K562 (cell line): ENCODE results near the gene CD6. TPM values are rescaled to one million over a fixed set of nuclear protein-coding genes. Genes with fewer than 3 reads are reported as not detected.

Experiments
- ATAC-seq: fragments of 200-7000 bp; cut with Tn5 transposase; 3 replicates; pipeline ENCODE4 v1.9.1; 2020; ENCODE audit warnings: moderate library complexity
- BruUV-seq: library from RNA; stranded (reverse); fragments of 400-500 nt; replicated peaks from 2 replicates; lab custom pipeline; 2021; lab: Mats Ljungman, UMichigan
- CTCF ChIA-PET: fragments of 300-600 bp; formaldehyde crosslinking; extraction: SDS; loops from one replicate; lab custom pipeline; 2021; ENCODE audit warnings: low intra/inter-chr PET ratio; lab: Yijun Ruan, JAX
- POLR2A ChIA-PET: fragments of 300-600, 350-650 bp; sonication (Branson Sonifier 250); formaldehyde crosslinking; extraction: SDS; loops from one replicate; lab custom pipeline; 2021; ENCODE audit warnings: antibody characterized with exemption, inconsistent platforms; lab: Yijun Ruan, JAX
- DNase-seq, 4 experiments: peaks; one replicate each; pipeline versions ENCODE4 v3.0.0 to v3.0.0-alpha.2; 2011 to 2018; ENCODE audit warnings: low spot score in 3 of 4, mixed read lengths in 3 of 4; ENCODE audit errors: extremely low read depth in 1 of 4
- FAIRE-seq: peaks from 2 replicates; lab custom pipeline; 2011; peaks lifted over from hg19 to GRCh38; lab: Jason Lieb, UNC
- H2AFZ ChIP-seq: 2 replicates; pipeline ENCODE4 v1.6.0; 2011; ENCODE audit warnings: low read depth, low read length, control low read depth, inconsistent platforms
- H3K27ac ChIP-seq: fragments of 200-600 bp; 3 replicates; pipeline ENCODE4 v1.8.0; 2011; ENCODE audit warnings: low read depth, mild to moderate bottlenecking, control low read depth, inconsistent platforms, low read length, moderate library complexity, mixed read lengths; ENCODE audit errors: extremely low read depth
- H3K27me3 ChIP-seq, 2 experiments: fragments of 300-600 bp in 1 of 2; 2 replicates in 1 of 2; 3 replicates in 1 of 2; pipeline versions ENCODE4 v1.6.0 to v1.8.0; 2011; ENCODE audit warnings: inconsistent platforms in 2 of 2, low read length in 2 of 2, mild to moderate bottlenecking in 1 of 2, mixed read lengths in 1 of 2, moderate library complexity in 1 of 2; ENCODE audit not compliant: control insufficient read depth in 2 of 2, insufficient read depth in 2 of 2
- H3K36me3 ChIP-seq: fragments of 300-600 bp; 3 replicates; pipeline ENCODE4 v1.8.0; 2011; ENCODE audit warnings: mild to moderate bottlenecking, low read length, inconsistent platforms; ENCODE audit not compliant: control insufficient read depth, insufficient read depth
- H3K4me1 ChIP-seq, 2 experiments: fragments of 200-600 bp in 1 of 2; replicated peaks in 1 of 2; 2 replicates in 1 of 2; 3 replicates in 1 of 2; pipeline versions ENCODE4 v1.5.1 to v1.8.0; 2011; ENCODE audit warnings: inconsistent platforms in 2 of 2, low read length in 2 of 2, mild to moderate bottlenecking in 1 of 2, mixed read lengths in 1 of 2, moderate library complexity in 1 of 2; ENCODE audit not compliant: control insufficient read depth in 2 of 2, insufficient read depth in 2 of 2
- H3K4me2 ChIP-seq: 2 replicates; pipeline ENCODE4 v1.6.1; 2011; ENCODE audit warnings: low read length, control low read depth, inconsistent platforms, mixed read lengths; ENCODE audit not compliant: insufficient read depth
- H3K4me3 ChIP-seq: fragments of 200-600 bp; sonication (generic), shearing (Covaris generic); 2 replicates; pipeline ENCODE4 v1.5.1; 2016; ENCODE audit warnings: control low read depth, inconsistent platforms
- H3K79me2 ChIP-seq: fragments of 200-600 bp; 3 replicates; pipeline ENCODE4 v1.8.0; 2011; ENCODE audit warnings: low read length, inconsistent platforms; ENCODE audit not compliant: control insufficient read depth, insufficient read depth
- H3K9ac ChIP-seq, 2 experiments: 2 replicates each; pipeline versions ENCODE4 v1.6.0 to v1.6.1; 2011; ENCODE audit warnings: low read depth in 2 of 2, low read length in 2 of 2, control low read depth in 1 of 2, inconsistent platforms in 1 of 2, mild to moderate bottlenecking in 1 of 2, mixed read lengths in 1 of 2; ENCODE audit not compliant: insufficient read depth in 1 of 2
- H3K9me1 ChIP-seq: one replicate; pipeline ENCODE4 v1.6.0; 2011; ENCODE audit warnings: inconsistent platforms, mild to moderate bottlenecking, low read length, moderate library complexity; ENCODE audit not compliant: control insufficient read depth, insufficient read depth
- H3K9me3 ChIP-seq: replicated peaks from 2 replicates; pipeline ENCODE4 v1.5.1; 2011; ENCODE audit warnings: low read depth, low read length, inconsistent platforms; ENCODE audit not compliant: control insufficient read depth, insufficient read depth
- H4K20me1 ChIP-seq: replicated peaks from 2 replicates; pipeline ENCODE4 v1.6.1; 2011; ENCODE audit warnings: low read length, inconsistent platforms, mixed read lengths; ENCODE audit not compliant: control insufficient read depth, insufficient read depth
- KLF10 ChIP-seq: fragments of 250-450 bp; sonication (Bioruptor Pico); IDR thresholded peaks from 2 replicates; pipeline ENCODE4 v1.6.1; 2021; ENCODE audit warnings: matching md5 sums
- KLF16 ChIP-seq: IDR thresholded peaks from 2 replicates; pipeline ENCODE4 v1.6.1; 2016; ENCODE audit warnings: antibody characterized with exemption
- MCM3 ChIP-seq: fragments of 450-650 bp; IDR thresholded peaks from 2 replicates; pipeline ENCODE4 v1.6.1; 2016
- SAFB ChIP-seq: fragments of 200-400 bp; formaldehyde crosslinking; IDR thresholded peaks from 2 replicates; pipeline ENCODE4 v1.6.1; 2017; ENCODE audit warnings: low read depth, low read length, borderline replicate concordance
- SIN3B ChIP-seq: fragments of 450-650 bp; IDR thresholded peaks from 2 replicates; pipeline ENCODE4 v1.6.1; 2017; ENCODE audit warnings: low read depth, mild to moderate bottlenecking, moderate library complexity
- TCF7 ChIP-seq: sonication (generic); IDR thresholded peaks from 2 replicates; pipeline ENCODE4 v1.6.1; 2016; ENCODE audit warnings: antibody characterized with exemption, borderline replicate concordance
- XRCC4 ChIP-seq: IDR thresholded peaks from one replicate; pipeline ENCODE4 v1.6.1; 2011; ENCODE audit not compliant: insufficient read depth, insufficient read length; ENCODE audit errors: extremely low read depth
- ZEB2 ChIP-seq: fragments of 450-650 bp; IDR thresholded peaks from 2 replicates; pipeline ENCODE4 v1.6.1; 2016
- ZNF23 ChIP-seq: fragments of 250-450 bp; sonication (Bioruptor Pico); IDR thresholded peaks from 2 replicates; pipeline ENCODE4 v1.4.0; 2020; ENCODE audit warnings: mild to moderate bottlenecking
- ZNF444 ChIP-seq: fragments of 250-450 bp; sonication (Bioruptor Pico); IDR thresholded peaks from 2 replicates; pipeline ENCODE4 v1.4.0; 2020; ENCODE audit warnings: mild to moderate bottlenecking, moderate library complexity
- WGBS: fragments of 100-300 bp; shearing (Covaris generic); methylation state at CpG from one replicate; pipeline ENCODE4 v1.1.6; 2016; ENCODE audit warnings: low coverage, mixed read lengths; ENCODE audit not compliant: insufficient coverage; ENCODE audit errors: missing lambda C conversion rate; 5-methylcytosine and 5-hydroxymethylcytosine counted together
- in situ Hi-C: fragments of 300-500 bp; cut with MboI; formaldehyde crosslinking; loops from 4 replicates; pipeline ENCODE4 v1.15.0; 2018; ENCODE audit warnings: inconsistent platforms, mixed read lengths
- intact Hi-C: fragments of 100-400 bp; cut with micrococcal nuclease; formaldehyde crosslinking; loops from 2 replicates; pipeline ENCODE4 v1.14.2; 2022
- polyA plus RNA-seq, 8 experiments: library from polyadenylated mRNA; depleted of rRNA in 4 of 8; stranded (reverse) in 5 of 8; unstranded in 3 of 8; fragments of >200 nt; fragmentation: Nextera tagmentation in 2 of 8; fragmentation: Illumina TruSeq in 1 of 8; extraction: Ambion mirVana in 2 of 8; extraction: Trizol in 1 of 8; gene quantifications; 2 replicates each; pipeline versions ENCODE4 v1.2.1 to v1.2.3, GENCODE V29; 2011 to 2014; ENCODE audit warnings: inconsistent platforms in 1 of 8, missing spikeins in 1 of 8
- total RNA-seq, 7 experiments: library from RNA; depleted of rRNA in 6 of 7; stranded (reverse); fragments of >200 nt in 6 of 7; fragmentation: Illumina TruSeq in 2 of 7; extraction: Trizol in 2 of 7; gene quantifications; 2 replicates each; pipeline versions ENCODE4 v1.2.1 to v1.2.3, GENCODE V29; 2011 to 2021; ENCODE audit warnings: low replicate concordance in 1 of 7
- TF ChIP-seq, protein P1 (sequence below): sonication (generic); formaldehyde crosslinking; IDR thresholded peaks from 2 replicates; pipeline ENCODE4 v1.8.1; 2022; ENCODE audit warnings: missing genetic modification reagents
- TF ChIP-seq, protein P2 (sequence below): fragments of 250-450 bp; sonication (Bioruptor Pico); IDR thresholded peaks from 2 replicates; pipeline ENCODE4 v1.4.0; 2020
- TF ChIP-seq, protein P3 (sequence below), 3 experiments: fragments of 200-800 bp in 1 of 3; sonication (Bioruptor generic) in 1 of 3; sonication (generic) in 1 of 3; formaldehyde crosslinking in 1 of 3; IDR thresholded peaks; 2 replicates each; pipeline versions ENCODE4 v1.6.1 to v1.8.0; 2016 to 2022; ENCODE audit warnings: mild to moderate bottlenecking in 2 of 3, missing compliant biosample characterization in 2 of 3, missing genetic modification characterization in 2 of 3, missing genetic modification reagents in 1 of 3

The CD6 gene
- total and polyA plus RNA-seq, 9 of the 15 experiments (the other 6 are each of a cell fraction or from before 2014, with no cell fraction given): 0.84 TPM; not detected in 8

DNA sequence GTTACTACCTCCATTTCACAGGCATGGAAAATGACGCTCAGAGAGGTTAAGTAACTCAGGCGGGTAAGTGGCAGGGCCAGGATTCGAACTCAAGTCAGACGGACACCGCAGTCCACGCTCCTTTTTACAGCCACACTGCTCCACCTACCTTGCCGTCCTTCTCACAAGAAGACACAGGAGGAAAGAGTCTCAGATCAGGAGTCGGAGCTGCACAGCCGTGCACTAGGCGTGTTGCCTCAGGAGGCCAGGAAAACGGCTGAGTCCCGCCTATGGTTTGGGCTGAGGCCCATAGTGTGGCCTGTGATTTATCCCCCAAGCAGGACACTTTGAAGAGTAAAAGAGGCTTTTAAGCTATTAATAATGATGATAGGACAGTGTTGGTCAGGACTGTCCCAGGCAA lies 86.1 kb downstream of the CD6 start:
- ATAC-seq: no peak
- WGBS: 3% methylated on average over 12 of the region's 12 CpGs
- no peaks in the 10 kb centered on the region for H3K36me3 ChIP-seq
- no peak for DNase-seq
- no TSS peak for BruUV-seq
- CTCF ChIA-PET: no interaction called here
- POLR2A ChIA-PET: interaction anchor here (0.8 kb wide), 1 partner anchor 13 kb away, joined by 3 read pairs; no protein-coding TSS in a partner anchor
- no peak for FAIRE-seq
- no peak overlapping the region for H3K9ac ChIP-seq
- TF ChIP-seq KLF16: no peak
- TF ChIP-seq, protein P1, sequence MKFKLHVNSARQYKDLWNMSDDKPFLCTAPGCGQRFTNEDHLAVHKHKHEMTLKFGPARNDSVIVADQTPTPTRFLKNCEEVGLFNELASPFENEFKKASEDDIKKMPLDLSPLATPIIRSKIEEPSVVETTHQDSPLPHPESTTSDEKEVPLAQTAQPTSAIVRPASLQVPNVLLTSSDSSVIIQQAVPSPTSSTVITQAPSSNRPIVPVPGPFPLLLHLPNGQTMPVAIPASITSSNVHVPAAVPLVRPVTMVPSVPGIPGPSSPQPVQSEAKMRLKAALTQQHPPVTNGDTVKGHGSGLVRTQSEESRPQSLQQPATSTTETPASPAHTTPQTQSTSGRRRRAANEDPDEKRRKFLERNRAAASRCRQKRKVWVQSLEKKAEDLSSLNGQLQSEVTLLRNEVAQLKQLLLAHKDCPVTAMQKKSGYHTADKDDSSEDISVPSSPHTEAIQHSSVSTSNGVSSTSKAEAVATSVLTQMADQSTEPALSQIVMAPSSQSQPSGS: no peak
- TF ChIP-seq ZNF23 (CRISPR knock-in tag): no peak
- H4K20me1 ChIP-seq: no peaks in the 10 kb centered on the region
- peaks cover 45 to 77% of the 10 kb centered on the region in 2 experiments for H3K27me3 ChIP-seq
- no peak overlapping the region for H3K27ac ChIP-seq
- in situ Hi-C loops: no loop called here
- H3K4me2 ChIP-seq: no peak overlapping the region
- H3K9me1 ChIP-seq: no peaks in the 10 kb centered on the region
- H3K9me3 ChIP-seq: no peaks in the 10 kb centered on the region
- no peaks in the 10 kb centered on the region for H3K79me2 ChIP-seq
- intact Hi-C loops: no loop called here
- no peak overlapping the region for H2AFZ ChIP-seq
- H3K4me3 ChIP-seq: no peak overlapping the region
- H3K4me1 ChIP-seq: no peaks in the 10 kb centered on the region

DNA sequence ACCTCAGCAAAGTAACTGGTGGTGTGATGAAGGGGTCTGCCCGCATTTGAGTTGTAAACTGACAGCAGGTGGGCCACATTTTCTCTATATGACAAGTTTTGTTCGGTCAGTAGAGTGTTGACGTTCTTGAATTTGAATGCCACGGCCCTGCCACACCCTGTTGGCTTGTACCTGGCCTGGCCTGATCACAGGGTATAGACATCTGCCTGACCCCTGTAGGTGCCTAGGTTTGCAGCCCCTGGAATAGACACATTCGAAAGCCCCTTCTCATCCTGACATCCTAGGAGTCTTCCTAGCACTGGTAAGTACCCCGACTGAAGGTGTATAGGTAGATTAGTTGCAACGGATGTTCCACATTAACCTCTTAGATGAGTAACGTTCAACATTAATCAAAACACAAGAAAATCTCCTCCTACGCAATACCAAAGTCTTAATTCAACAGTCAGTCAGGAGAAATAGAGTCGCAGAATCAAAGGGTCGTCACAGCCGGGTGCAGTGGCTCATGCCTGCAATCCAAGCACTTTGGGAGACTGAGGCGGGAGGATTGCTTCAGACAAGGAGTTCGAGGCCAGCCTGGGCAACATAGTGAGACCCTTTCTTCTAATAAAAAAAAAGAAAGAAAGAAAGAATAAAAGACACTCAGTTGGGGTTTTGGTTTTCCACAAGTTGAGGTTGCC lies 87.2 kb downstream of the CD6 start:
- Histone ChIP-seq H3K9me1 (no peaks in the 10 kb centered on the region), H3K9ac (no peak overlapping the region), H3K27ac (no peak overlapping the region), H4K20me1 (no peaks in the 10 kb centered on the region), H3K4me3 (no peak overlapping the region), H3K36me3 (no peaks in the 10 kb centered on the region), H2AFZ (no peak overlapping the region), H3K9me3 (no peaks in the 10 kb centered on the region), H3K4me2 (no peak overlapping the region), H3K27me3 (peaks cover 47 to 75% of the 10 kb centered on the region in 2 experiments), H3K79me2 (no peaks in the 10 kb centered on the region), H3K4me1 (no peaks in the 10 kb centered on the region)
- WGBS: 5% methylated on average over 14 of the region's 14 CpGs
- POLR2A ChIA-PET: no interaction called here
- CTCF ChIA-PET: no interaction called here
- DNase-seq (no peak), ATAC-seq (no peak), FAIRE-seq (no peak)
- intact Hi-C loops (no loop called here), in situ Hi-C loops (no loop called here)
- BruUV-seq: no TSS peak
- TF ChIP-seq, protein P2, sequence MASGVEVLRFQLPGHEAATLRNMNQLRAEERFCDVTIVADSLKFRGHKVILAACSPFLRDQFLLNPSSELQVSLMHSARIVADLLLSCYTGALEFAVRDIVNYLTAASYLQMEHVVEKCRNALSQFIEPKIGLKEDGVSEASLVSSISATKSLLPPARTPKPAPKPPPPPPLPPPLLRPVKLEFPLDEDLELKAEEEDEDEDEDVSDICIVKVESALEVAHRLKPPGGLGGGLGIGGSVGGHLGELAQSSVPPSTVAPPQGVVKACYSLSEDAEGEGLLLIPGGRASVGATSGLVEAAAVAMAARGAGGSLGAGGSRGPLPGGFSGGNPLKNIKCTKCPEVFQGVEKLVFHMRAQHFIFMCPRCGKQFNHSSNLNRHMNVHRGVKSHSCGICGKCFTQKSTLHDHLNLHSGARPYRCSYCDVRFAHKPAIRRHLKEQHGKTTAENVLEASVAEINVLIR (CRISPR knock-in tag): no peak
- no peak for TF ChIP-seq XRCC4
- no peak for TF ChIP-seq SAFB
- no peak for TF ChIP-seq KLF10 (CRISPR knock-in tag)
- TF ChIP-seq TCF7: no peak
- no peak for TF ChIP-seq MCM3
- TF ChIP-seq, protein P3, sequence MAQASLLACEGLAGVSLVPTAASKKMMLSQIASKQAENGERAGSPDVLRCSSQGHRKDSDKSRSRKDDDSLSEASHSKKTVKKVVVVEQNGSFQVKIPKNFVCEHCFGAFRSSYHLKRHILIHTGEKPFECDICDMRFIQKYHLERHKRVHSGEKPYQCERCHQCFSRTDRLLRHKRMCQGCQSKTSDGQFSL (CRISPR knock-in tag; IDR thresholded peaks at IDR 0.05): no peak
- TF ChIP-seq, protein P3 (tag; IDR thresholded peaks at IDR 0.05): no peak
- no peak for TF ChIP-seq SIN3B
- TF ChIP-seq ZNF444 (CRISPR knock-in tag): no peak
- TF ChIP-seq ZEB2: no peak
